ENCODE measurements around the gene SCUBE2. TPM values are rescaled to one million over a fixed set of nuclear protein-coding genes. Genes with fewer than 3 reads are reported as not detected.
"Not testable (repeated sequence)": the region's sequence is repeated elsewhere in the genome, so short reads cannot be mapped to it uniquely, and the experiment has no call there.

The SCUBE2 gene
- total RNA-seq, 1 donor from 2014 or later, result 2.9 TPM

DNA sequence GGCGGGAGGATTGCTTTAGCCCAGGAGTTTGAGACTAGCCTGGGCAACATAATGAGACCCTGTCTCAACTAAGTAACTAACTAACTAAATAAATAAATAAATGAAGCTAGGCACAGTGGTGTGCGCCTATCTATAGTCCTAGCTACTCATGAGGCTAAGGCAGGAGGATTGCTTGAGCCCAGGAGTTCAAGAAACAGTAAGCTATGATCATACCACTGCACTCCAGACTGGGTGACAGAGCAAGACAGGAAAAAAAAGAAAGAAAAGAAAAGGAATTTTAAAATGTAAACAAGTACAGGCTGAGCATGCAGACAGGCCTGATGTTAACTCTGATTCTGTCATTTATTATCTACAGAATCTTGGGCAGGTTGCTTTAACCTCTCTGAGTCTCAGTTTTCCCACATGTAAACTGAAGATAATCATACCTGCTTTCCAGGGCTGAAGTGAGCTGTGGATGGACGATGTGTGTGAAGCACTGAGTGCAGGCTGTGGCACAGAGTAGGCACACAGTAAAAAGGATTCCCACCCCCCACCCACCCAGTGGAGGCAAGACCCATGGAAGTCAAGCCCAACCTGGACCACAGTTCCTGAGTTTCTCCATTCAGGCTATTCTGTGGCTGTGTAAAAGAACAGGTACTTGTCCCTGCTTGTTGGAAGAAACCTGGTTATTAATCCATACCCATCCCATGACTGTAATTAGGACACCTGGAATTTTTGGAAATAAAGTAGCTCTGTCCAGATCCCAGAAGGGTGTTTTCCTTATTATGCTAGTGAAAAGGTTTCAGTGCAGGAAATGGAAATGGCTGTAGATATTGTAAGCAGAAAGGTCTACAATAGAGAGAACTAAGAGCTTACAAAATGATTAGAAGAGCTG, 18.7 kb upstream of the SCUBE2 start:
- DNase-seq (ENCODE audit: low spot score in 2 of 2) (no peak), FAIRE-seq (no peak)

DNA sequence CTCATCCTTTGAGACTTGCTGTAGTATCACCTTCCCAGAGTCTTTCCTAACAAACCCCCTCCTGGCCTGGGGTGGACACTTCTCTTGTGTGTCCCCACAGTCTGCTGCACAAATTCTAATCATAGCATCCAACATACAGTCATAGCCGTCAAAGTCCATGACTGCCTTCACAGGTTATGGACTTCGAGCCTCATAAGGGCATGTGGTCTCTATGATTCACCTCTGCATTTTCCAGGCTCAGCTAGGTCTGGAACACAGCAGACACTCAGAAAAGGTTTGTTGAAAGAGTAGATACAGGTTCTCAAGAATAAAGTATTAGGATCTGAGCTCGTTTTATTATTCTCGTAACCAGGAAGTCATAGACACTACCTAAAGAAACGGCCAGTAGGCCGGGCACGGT, 13.2 kb upstream of the SCUBE2 start:
- DNase-seq (ENCODE audit: low spot score in 2 of 2) (no peak), FAIRE-seq (no peak)

DNA sequence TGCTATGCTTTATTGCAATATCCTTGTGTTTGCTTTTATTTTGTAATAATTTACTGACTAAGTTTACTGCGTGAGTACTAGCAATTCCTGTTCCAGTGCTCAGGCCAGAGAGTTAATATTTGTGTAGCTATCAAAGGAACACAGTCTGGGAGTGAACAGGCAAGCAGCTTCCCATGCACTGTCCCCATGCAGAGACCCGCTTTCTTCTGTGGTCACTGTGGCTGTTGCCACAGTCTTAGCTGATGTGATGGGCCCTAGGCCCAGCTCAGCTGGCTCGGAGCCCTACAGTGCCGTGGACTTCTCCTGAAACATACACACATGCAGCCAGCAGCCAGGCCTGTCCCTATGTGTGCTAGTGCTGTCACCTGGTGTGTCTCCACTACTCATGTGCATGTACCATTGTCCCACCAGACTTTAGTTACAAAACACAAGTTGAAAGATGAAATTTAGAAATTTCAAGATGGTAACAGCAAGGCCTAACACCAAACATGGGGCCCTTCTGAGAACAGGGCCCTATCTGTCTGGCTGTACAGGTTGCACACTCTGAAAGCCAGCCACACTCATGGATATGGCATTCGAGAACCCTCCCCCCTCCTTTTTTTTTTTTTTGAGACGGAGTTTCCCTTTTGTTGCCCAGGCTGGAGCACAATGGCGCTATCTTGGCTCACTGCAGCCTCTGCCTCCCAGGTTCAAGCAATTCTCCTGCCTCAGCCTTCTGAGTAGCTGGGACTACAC, 12.3 kb upstream of the SCUBE2 start:
- DNase-seq (ENCODE audit: low spot score in 2 of 2) (no peak), FAIRE-seq (no peak)

DNA sequence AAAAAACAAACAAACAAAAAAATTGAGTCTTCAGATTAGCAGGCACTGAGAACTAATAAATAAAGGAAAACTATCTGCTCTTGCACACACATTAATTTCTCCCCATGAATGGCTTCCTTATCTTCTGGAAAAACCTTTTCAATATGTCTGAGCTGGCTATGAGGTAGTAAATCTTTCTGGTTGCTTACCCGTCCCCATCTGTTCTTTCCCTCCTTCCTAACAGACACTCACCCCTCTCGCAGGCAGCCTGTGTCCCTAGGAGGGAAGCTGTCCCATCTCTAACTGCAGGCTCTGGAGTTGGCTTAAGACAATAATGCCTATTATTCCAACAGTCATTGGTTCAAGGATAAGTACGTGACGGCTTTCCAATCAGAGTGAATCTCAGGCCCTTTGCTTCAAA, 8.2 kb upstream of the SCUBE2 start:
- DNase-seq (ENCODE audit: low spot score in 2 of 2) (no peak), FAIRE-seq (no peak)

DNA sequence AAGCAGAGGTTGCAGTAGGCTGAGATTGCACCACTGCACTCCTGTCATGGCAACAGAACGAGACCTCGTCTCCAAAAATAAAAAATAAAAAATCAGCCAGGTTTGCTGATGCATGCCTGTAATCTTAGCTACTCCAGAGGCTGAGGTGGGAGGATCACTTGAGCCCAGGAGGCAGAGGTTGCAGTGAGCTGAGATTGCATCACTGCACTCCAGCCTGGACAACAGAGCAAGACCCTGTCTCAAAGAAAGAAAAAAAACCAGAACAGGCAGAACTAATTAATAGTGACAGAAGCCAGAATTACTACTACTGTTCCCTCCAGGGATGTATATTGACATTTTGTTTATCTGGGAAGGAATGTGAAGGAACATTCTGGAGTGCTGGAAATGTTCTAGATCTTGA, 7.1 kb upstream of the SCUBE2 start:
- FAIRE-seq; DNase-seq (ENCODE audit: low spot score in 2 of 2): not testable (repeated sequence)

DNA sequence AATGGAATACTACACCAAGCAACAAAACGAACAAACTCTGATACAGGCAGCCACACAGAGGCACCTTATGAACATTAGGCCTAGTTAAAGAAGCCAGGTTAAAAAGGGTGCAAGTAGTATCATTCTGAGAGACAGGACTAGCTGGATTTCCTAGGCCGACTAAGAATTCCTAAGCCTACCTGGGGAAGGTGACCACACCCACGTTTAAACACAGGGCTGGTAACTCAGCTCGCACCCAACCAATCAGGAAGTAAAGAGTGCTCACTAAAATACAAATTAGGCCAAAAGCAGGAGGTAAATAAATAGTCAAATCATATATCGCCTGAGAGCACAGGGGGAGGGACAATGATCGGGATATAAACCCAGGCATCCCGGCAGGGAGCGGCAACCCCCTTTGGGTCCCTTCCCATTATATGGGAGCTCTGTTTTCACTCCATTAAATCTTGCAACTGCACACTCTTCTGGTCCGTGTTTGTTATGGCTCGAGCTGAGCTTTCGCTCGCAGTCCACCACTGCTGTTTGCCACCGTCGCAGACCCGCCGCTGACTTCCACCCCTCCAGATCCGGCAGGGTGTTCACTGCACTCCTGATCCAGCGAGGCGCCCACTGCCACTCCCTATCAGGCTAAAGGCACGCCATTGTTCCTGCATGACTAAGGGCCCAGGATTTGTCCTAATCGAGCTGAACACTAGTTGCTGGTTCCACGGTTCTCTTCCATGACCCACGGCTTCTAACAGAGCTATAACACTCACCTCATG, 6.0 kb upstream of the SCUBE2 start:
- not testable (repeated sequence) for FAIRE-seq; DNase-seq (ENCODE audit: low spot score in 2 of 2)

DNA sequence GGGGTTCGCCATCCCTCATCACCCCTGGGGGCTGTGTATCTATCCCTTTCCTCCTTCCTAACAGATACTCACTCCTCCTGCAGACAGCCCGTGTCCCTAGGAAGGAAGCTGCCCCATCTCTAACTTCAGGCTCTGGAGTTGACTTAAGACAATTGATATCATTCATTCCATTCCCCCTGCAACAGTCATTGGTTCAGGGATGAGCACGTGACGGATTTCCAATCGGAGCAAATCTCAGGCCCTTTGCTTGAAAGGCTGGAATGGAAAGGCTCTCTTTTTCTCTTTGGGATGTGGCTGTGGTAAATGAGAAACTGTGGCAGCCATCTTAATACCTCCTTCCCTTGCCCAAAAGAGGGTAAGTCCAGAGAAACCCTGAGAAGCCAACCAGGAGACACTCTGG, 5.0 kb upstream of the SCUBE2 start:
- no peak for DNase-seq (ENCODE audit: low spot score in 2 of 2)
- no peak for FAIRE-seq

DNA sequence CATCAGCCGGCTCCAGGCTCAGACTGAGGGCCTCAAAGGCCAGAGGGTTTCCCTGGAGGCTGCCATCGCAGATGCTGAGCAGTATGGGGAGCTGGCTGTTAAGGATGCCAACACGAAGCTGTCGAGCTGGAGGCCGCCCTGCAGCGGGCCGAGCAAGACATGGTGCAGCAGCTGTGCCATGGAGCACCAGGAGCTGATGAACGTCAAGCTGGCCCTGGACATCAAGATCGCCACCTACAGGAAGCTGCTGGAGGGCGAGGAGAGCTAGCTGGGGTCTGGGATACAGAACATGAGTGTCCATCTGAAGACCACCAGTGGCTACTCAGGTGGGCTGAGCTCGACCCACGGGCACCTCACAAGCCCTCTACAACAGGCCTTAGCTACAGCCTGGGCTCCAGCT, 4.0 kb upstream of the SCUBE2 start:
- DNase-seq (ENCODE audit: low spot score in 2 of 2) (no peak), FAIRE-seq (no peak)

DNA sequence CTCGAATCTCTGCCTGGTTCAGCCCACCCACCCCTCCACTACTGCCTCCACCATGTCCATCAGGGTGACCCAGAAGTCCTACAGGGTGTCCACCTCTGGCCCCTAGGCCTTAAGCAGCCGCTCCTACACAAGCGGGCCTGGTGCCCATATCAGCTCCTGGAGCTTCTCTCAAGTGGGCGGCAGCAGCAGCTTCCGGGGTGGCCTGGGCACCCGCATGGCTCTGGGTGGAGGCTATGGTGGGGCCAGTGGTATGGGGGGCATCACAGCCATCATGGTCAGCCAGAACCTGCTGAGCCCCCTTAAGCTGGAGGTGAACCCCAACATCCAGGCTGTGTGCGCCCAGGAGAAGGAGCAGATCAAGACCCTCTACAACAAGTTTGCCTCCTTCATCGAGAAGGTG, 3.0 kb upstream of the SCUBE2 start:
- DNase-seq (ENCODE audit: low spot score in 2 of 2) (no peak), FAIRE-seq (no peak)

DNA sequence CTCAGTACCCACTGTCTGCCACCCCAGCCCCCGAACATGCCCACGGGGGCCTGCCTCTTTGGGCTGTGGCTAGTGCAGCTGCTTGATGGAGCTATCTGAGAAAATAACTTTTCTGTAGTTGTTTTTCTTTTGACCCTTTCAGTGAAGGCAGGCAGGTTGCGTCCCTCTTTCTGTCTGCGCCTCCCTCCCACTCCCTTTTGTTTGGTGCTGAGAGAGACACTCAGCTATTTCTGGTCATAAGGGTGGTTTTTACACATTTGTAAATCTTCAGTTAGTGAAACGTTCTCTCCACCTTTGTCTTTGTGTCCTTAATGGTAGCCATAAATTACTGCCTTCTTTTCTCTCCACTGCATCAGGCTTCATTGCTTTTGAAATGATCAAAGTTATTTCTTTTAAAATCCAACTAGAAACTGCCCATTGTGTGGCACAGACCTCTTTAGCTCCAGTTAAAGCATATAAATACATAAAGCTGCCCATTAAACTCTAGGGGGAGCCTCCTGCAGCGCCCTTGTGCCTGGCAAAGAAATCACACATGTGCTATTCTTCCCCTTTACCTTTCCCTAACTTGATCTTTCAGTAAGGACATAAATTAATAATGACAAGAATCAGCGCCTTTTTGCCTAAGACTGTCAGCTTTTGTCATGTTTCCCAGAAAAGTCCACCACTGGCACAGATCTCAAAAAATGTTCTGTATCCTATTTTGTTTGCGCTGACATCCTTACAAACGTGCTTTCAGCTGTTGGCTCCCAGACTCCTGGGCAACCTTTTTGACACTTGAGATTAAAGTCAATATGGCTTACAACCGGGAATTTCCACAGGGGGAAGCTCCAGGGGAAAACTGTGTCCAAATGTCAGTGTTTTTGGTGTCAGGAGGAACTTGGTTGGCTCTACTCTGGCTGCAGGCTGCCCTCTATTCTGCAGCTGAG, 1.7 kb upstream of the SCUBE2 start:
- FAIRE-seq, result no peak

DNA sequence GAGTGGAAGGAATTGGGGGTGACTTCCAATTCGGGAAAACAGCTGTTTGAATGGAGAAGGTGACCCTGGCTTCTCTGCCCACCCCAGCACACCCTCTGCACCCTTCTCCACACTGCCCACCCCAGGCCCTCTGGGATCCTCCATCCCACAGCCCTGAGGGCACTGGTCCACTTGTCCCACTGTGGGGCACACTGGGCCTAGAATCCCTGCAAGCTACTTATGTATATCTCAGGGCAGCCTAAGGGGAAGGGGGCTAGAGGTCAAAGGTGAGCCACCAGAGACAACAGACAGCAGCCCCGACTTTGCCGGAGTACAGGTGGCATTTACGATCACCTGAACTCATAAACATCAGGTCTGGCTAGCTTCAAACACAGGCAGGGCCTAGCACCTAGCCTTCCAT, 673 bp upstream of the SCUBE2 start:
- no peak for DNase-seq (ENCODE audit: low spot score in 2 of 2)
- no peak for FAIRE-seq

More for the DNA sequence above, 1.7 kb upstream of the SCUBE2 start:
- no peak for DNase-seq (ENCODE audit: low spot score in 2 of 2)

DNA sequence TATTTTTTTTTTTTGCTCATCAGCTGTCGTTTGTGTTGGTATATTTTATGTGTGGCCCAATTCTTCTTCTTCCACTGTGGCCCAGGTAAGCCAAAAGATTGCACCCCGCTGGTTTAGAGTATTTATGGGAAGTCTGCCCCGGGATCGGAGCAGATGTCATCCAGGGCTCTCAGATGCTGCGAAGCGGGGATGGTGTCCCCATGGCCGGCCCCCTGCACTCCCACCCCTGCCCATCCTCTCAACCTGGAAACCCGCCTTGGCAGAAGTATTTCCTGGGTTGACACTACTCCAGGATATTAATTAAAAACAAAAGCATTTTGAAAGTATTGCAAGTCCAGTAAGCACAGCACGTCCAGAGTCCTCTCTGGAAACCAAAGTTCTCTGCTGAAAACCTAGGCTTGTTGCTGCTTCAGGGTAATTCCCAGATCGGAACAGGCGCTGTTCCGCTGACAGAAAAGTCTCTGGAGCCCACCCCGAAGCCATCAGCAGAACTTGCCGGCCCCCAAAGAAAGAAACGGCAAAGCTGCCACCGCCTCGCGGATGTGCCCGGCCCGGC, 833 bp downstream of the SCUBE2 start:
- FAIRE-seq (no peak), DNase-seq (ENCODE audit: low spot score in 2 of 2) (no peak)

DNA sequence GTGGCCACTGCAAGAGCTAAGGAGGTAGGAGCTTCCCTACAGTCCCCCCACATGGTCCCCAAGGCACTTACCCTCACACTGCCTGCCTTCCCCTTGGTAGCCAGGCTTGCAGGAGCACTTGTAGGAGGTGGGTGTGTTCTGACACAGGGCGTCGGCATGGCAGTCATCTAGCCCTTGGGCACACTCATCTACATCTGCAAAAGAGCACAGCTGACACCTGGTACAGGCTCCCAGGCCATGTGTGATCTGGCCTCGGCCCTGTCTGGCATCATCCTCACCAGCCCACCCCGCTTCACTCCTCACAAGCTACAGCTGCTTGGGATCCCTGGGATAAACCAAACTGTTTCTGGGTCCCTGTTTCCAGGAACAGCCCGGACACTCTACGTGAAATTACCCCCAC, 1.8 kb downstream of the SCUBE2 start:
- FAIRE-seq, result no peak

DNA sequence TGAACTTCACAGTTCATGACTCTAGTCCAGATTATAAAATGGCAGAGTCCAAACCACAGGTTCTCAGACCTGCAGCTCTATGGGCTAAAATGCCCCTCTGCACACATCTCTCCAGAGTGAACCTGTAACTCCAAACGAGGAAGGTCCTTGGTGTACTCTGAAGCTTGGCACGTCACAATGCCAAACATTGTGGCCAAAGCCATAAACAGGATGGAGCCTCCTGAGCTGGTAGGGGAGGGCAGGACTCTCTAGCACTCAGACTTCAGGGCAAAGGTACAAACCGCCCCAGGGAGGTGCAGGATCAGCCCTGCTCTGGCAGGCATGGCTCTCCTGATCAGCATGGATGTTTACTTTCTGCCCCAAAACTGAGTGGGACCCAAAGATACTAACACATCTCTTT, 2.3 kb downstream of the SCUBE2 start:
- DNase-seq (ENCODE audit: low spot score in 2 of 2) (no peak), FAIRE-seq (no peak)

More for the DNA sequence above, 1.8 kb downstream of the SCUBE2 start:
- DNase-seq (ENCODE audit: low spot score in 2 of 2), result no peak

DNA sequence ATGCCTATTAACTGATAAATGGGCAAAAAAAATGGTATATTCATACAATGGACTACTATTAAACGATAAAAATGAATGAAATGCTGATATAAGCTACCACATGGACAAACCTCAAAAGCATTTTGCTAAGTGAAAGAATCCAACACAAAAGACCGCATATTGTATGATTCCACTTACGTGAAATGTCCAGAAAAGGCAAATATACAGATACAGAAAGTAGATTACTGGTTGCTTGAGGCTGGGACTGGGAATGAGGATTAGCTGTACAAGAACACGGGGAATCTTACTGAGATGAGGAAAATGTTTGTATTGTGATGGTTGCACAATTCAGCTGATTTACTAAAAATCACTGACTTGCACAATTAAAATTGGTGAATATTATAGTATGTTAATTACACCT, 8.8 kb downstream of the SCUBE2 start:
- FAIRE-seq (no peak), DNase-seq (ENCODE audit: low spot score in 2 of 2) (no peak)

DNA sequence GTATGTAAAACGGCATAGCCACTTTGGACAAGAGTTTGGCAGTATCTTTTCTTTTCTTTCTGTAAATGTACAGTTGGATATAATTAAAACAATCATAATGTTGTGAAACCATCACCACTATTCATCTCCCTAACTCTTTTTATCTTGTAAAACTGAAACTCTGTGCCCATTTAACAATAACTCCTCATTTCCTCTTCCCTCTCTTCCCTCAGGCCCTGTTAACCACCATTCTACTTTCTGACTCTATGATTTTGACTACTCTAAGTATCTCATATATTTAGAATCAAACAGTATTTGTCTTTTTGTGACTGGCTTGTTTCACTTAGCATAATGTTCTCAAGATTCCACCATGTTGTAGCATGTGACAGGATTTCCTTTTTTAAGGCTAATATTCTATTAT, 10.2 kb downstream of the SCUBE2 start:
- DNase-seq (ENCODE audit: low spot score in 2 of 2) (no peak), FAIRE-seq (no peak)

DNA sequence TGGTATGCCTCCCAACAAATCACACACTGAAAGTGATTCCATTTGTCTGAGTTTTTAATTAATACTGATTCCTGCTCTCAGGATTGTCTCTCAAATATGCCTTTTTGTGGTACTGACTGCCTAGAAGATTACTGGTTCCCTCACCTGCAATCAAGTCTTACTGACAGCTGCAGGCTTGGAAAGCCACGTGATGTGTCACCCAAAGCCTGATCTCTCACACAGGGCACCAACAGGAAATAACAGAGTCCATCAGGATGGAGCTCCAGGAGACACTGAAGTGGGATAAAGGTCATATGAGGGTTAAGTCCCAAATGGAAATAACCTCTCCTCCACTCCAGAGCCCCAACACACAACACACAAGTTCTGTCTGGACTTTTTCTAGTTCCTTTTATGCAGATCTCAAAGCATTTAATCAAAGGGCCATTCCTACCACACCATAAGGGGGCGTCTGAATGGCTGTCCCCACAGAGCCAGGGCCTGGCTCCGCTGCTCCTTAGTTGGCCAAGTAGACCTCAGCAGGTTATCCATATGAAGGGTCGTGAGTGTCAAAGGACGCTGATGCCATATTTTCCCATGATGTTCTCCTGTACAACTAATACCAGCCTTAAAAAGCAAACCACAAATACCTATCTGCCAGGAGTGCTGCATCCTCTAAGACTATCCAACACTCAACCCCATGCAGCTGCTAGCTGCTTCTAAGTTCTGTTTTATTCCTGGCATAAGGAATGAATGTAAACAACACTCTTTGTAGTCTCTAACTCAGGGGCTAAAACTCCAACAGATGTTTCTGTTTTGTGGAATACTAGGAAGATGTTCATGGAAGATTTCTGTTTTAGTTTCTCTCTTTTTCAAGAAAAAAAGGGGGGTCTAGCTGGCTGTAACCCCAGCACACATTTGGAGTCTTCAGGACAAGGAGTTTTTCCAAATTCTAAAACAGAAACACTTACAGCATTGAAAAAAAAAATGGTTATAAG, 13.0 kb downstream of the SCUBE2 start:
- FAIRE-seq (no peak), DNase-seq (ENCODE audit: low spot score in 2 of 2) (no peak)

DNA sequence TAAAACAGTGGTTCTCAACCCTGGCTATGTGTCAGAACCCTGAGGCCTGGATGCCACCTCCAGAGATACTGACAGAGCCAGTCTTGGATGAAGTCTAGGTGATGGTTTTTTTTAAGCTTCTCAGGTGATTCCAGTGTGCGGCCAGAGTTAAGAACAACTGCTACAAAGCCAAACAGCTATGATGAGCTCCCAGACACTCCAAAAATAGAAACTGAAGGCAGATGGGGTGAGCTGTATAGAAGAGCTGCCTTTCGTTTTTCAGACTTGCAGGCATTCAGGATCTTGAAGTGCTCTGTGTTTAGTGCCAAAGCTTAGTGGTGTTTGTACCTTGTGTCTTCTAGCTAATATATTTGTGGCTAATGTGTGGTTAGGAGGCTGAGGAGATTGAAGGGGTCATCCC, 14.2 kb downstream of the SCUBE2 start:
- no peak for DNase-seq (ENCODE audit: low spot score in 2 of 2)

DNA sequence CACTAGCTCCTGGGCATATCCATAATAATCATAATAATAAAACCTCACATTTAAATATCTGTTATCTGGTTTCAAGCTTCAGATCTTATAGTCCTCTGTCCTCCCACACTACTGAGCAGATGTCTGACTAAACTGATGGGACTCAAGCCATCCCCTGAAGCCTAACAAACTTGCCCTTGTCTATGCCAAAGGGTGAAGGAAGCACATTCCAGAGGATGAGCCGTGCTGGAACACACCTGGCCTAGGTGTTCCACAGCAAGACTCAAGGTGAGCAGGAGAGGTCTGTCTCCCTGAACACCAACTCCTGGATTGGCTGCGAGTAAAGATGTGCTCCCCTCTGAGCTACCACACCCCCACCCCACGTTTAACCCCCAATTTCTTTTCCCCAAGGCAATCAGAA, 14.7 kb downstream of the SCUBE2 start:
- DNase-seq (ENCODE audit: low spot score in 2 of 2) (no peak), FAIRE-seq (no peak)

More for the DNA sequence above, 14.2 kb downstream of the SCUBE2 start:
- FAIRE-seq, result no peak

Measured in frontal cortex (tissue), 4 donors.